SK-N-SH (cell line): ENCODE data around the gene POP5. TPM values are rescaled to one million over a fixed set of nuclear protein-coding genes. Genes with fewer than 3 reads are reported as not detected.

ENCODE experiments used
- CTCF ChIA-PET: fragments of 300-600, 350-600 bp; formaldehyde crosslinking; extraction: SDS; loops from one replicate; lab custom pipeline; 2021; lab: Yijun Ruan, JAX
- POLR2A ChIA-PET: fragments of 350-600 bp; sonication (Branson Sonifier 250); formaldehyde crosslinking; extraction: SDS; loops from one replicate; lab custom pipeline; 2020; ENCODE audit warnings: antibody characterized with exemption, inconsistent platforms; lab: Yijun Ruan, JAX
- DNase-seq: peaks from one replicate; pipeline ENCODE4 v3.0.0; 2012
- H2AFZ ChIP-seq: fragments of 200-600 bp; sonication (generic); 2 replicates; pipeline ENCODE4 v1.8.1; 2016; ENCODE audit warnings: antibody characterized with exemption, mild to moderate bottlenecking, low read depth
- H3F3A ChIP-seq: fragments of 200-600 bp; sonication (generic); replicated peaks from 2 replicates; pipeline ENCODE3; 2016; ENCODE audit warnings: antibody characterized with exemption, mild to moderate bottlenecking; ENCODE audit not compliant: insufficient read depth
- H3K27ac ChIP-seq, 2 experiments: fragments of 200-500 bp in 1 of 2; fragments of 200-600 bp in 1 of 2; sonication (Bioruptor generic) in 1 of 2; sonication (generic), shearing (Covaris generic) in 1 of 2; 2 replicates each; pipeline versions ENCODE4 v1.5.1 to v1.6.1; 2014 to 2016; ENCODE audit warnings: low read depth in 2 of 2, inconsistent platforms in 1 of 2, low read length in 1 of 2, mild to moderate bottlenecking in 1 of 2, mixed read lengths in 1 of 2
- H3K27me3 ChIP-seq: fragments of 200-600 bp; sonication (generic), shearing (Covaris generic); 2 replicates; pipeline ENCODE4 v1.6.1; 2016; ENCODE audit warnings: mixed run types; ENCODE audit not compliant: insufficient read depth
- H3K36me3 ChIP-seq, 2 experiments: fragments of 200-500 bp in 1 of 2; fragments of 200-600 bp in 1 of 2; sonication (Bioruptor generic) in 1 of 2; sonication (generic) in 1 of 2; replicated peaks in 1 of 2; 2 replicates each; pipeline versions ENCODE3 to v1.5.1; 2014 to 2016; ENCODE audit warnings: low read length in 1 of 2, mild to moderate bottlenecking in 1 of 2; ENCODE audit not compliant: insufficient read depth in 2 of 2, control insufficient read depth in 1 of 2
- H3K4me1 ChIP-seq, 2 experiments: fragments of 200-500 bp in 1 of 2; fragments of 200-600 bp in 1 of 2; sonication (Bioruptor generic) in 1 of 2; sonication (generic), shearing (Covaris generic) in 1 of 2; 2 replicates each; pipeline versions ENCODE4 v1.5.1 to v1.6.1; 2014 to 2016; ENCODE audit warnings: low read depth in 1 of 2, low read length in 1 of 2, mixed run types in 1 of 2; ENCODE audit not compliant: insufficient read depth in 2 of 2, control insufficient read depth in 1 of 2
- H3K4me2 ChIP-seq: fragments of 200-600 bp; sonication (generic), shearing (Covaris generic); 2 replicates; pipeline ENCODE4 v1.6.1; 2017; ENCODE audit warnings: mixed run types
- H3K4me3 ChIP-seq, 2 experiments: fragments of 200-500 bp in 1 of 2; fragments of 200-600 bp in 1 of 2; sonication (Bioruptor generic) in 1 of 2; sonication (generic), shearing (Covaris generic) in 1 of 2; 2 replicates each; pipeline versions ENCODE4 v1.5.1 to v1.8.1; 2014 to 2016; ENCODE audit warnings: low read depth in 2 of 2, inconsistent platforms in 1 of 2, low read length in 1 of 2, mild to moderate bottlenecking in 1 of 2, mixed read lengths in 1 of 2, moderate library complexity in 1 of 2
- H3K79me2 ChIP-seq: fragments of 200-600 bp; sonication (generic); 2 replicates; pipeline ENCODE4 v1.8.1; 2017; ENCODE audit warnings: mild to moderate bottlenecking; ENCODE audit not compliant: insufficient read depth
- H3K9ac ChIP-seq: fragments of 200-600 bp; sonication (generic); 2 replicates; pipeline ENCODE4 v1.6.1; 2017; ENCODE audit warnings: mixed run types
- H3K9me2 ChIP-seq: fragments of 200-600 bp; sonication (generic); 2 replicates; pipeline ENCODE4 v1.6.1; 2017; ENCODE audit warnings: mixed run types
- H3K9me3 ChIP-seq: fragments of 200-600 bp; sonication (generic); 2 replicates; pipeline ENCODE4 v1.6.1; 2017; ENCODE audit warnings: mixed run types, mild to moderate bottlenecking, moderate library complexity
- H4K20me1 ChIP-seq: fragments of 200-600 bp; sonication (generic); 2 replicates; pipeline ENCODE4 v1.6.1; 2017; ENCODE audit warnings: mild to moderate bottlenecking, mixed run types; ENCODE audit not compliant: insufficient read depth
- ELF1 ChIP-seq: IDR thresholded peaks from 2 replicates; pipeline ENCODE4 v1.4.0; 2012
- EP300 ChIP-seq, 2 experiments: IDR thresholded peaks; 2 replicates each; pipeline versions ENCODE4 v1.4.0 to v1.6.1; 2012; ENCODE audit warnings: borderline replicate concordance in 1 of 2, low read depth in 1 of 2, low read length in 1 of 2
- EZH2phosphoT487 ChIP-seq: fragments of 200-600 bp; sonication (generic); IDR thresholded peaks from 2 replicates; pipeline ENCODE4 v1.6.1; 2017; ENCODE audit warnings: low read depth, mixed run types, mild to moderate bottlenecking, antibody characterized with exemption, moderate library complexity, borderline replicate concordance
- FOSL2 ChIP-seq: IDR thresholded peaks from 2 replicates; pipeline ENCODE4 v1.4.0; 2012; ENCODE audit warnings: low read depth, mild to moderate bottlenecking, moderate library complexity, borderline replicate concordance
- FOXM1 ChIP-seq: IDR thresholded peaks from 2 replicates; pipeline ENCODE4 v1.4.0; 2012; ENCODE audit warnings: low read depth, mild to moderate bottlenecking
- GABPA ChIP-seq: IDR thresholded peaks from 2 replicates; pipeline ENCODE4 v1.4.0; 2012; ENCODE audit warnings: low read depth, mild to moderate bottlenecking
- GATA2 ChIP-seq: sonication (generic); formaldehyde crosslinking; IDR thresholded peaks from 2 replicates; pipeline ENCODE4 v1.5.0; 2020; ENCODE audit warnings: mild to moderate bottlenecking, missing genetic modification reagents
- IRF3 ChIP-seq: fragments of 150-350 bp; IDR thresholded peaks from 2 replicates; pipeline ENCODE4 v1.6.1; 2016; ENCODE audit warnings: mild to moderate bottlenecking, low read depth, low read length
- JUND ChIP-seq: IDR thresholded peaks from 2 replicates; pipeline ENCODE4 v1.4.0; 2012
- NFIC ChIP-seq: IDR thresholded peaks from 2 replicates; pipeline ENCODE4 v1.4.0; 2012; ENCODE audit warnings: borderline replicate concordance
- POLR2AphosphoS5 ChIP-seq: IDR thresholded peaks from 2 replicates; pipeline ENCODE4 v1.6.1; 2012; ENCODE audit warnings: low read depth, low read length
- RXRA ChIP-seq: IDR thresholded peaks from 2 replicates; pipeline ENCODE4 v1.4.0; 2012; ENCODE audit warnings: low read depth, mild to moderate bottlenecking, borderline replicate concordance
- TAF1 ChIP-seq: IDR thresholded peaks from 2 replicates; pipeline ENCODE4 v1.6.1; 2012; ENCODE audit warnings: low read depth, mild to moderate bottlenecking, low read length, moderate library complexity, borderline replicate concordance
- USF1 ChIP-seq: IDR thresholded peaks from 2 replicates; pipeline ENCODE4 v1.4.0; 2012; ENCODE audit warnings: low read depth, borderline replicate concordance
- YY1 ChIP-seq: IDR thresholded peaks from 2 replicates; pipeline ENCODE4 v1.4.0; 2012; ENCODE audit warnings: low read depth, mild to moderate bottlenecking
- ZBTB33 ChIP-seq: IDR thresholded peaks from 2 replicates; pipeline ENCODE4 v1.4.0; 2012; ENCODE audit warnings: low read depth, borderline replicate concordance
- WGBS: methylation state at CpG from one replicate; pipeline ENCODE4 v1.1.6; 2017; ENCODE audit warnings: low lambda C conversion rate; 5-methylcytosine and 5-hydroxymethylcytosine counted together
- polyA plus RNA-seq, 3 experiments: library from polyadenylated mRNA; depleted of rRNA; stranded (reverse); fragments of >200 nt; gene quantifications; 2 replicates each; pipeline ENCODE4 v1.2.3, GENCODE V29; 2012
- TF ChIP-seq, protein P1 (sequence below): IDR thresholded peaks from 2 replicates; pipeline ENCODE4 v1.6.1; 2012; ENCODE audit warnings: mild to moderate bottlenecking, low read depth, low read length, moderate library complexity

POP5 gene
- polyA plus RNA-seq, 1 of the 3 experiments (the other 2 are of a cell fraction): 129 TPM

- Histone ChIP-seq H3K79me2 (peaks cover 58% of the 10 kb centered on the region), H3K9me2 (no peaks in the 10 kb centered on the region), H3F3A (peaks cover 14% of the 10 kb centered on the region), H4K20me1 (peaks cover 53% of the 10 kb centered on the region), H3K36me3 (peaks cover 0 to 8% of the 10 kb centered on the region in 2 experiments), H3K9me3 (no peaks in the 10 kb centered on the region), H3K27me3 (no peaks in the 10 kb centered on the region), H3K4me1 (peaks cover 21 to 44% of the 10 kb centered on the region in 2 experiments), H3K4me3 (peak overlapping the region; percentile 82 to 99), H2AFZ (peak overlapping the region; percentile 68; the same call in 1 of the 2 replicates), H3K4me2 (peak overlapping the region; percentile 92), H3K27ac (peak overlapping the region; percentile 78), H3K9ac (peak overlapping the region; percentile 91)
- CTCF ChIA-PET: interaction anchor here (1.4 to 1.8 kb wide), 3 partner anchors 9 to 65 kb away, joined by 4 to 5 read pairs (median 4); partner anchors contain the start of genes POP5 and SRSF9
- DNase-seq: peak; percentile 86
- WGBS: 6% methylated on average over 20 of the region's 52 CpGs
- TF ChIP-seq POLR2AphosphoS5 (no peak), JUND (peak; percentile 21; the same call in 1 of the 2 replicates), EP300 (IDR thresholded peaks at IDR 0.05; ENCODE audit: borderline replicate concordance in 1 of 2, low read depth in 1 of 2, low read length in 1 of 2) (no peak), YY1 (peak; percentile 64; the same call in 1 of the 2 replicates), FOXM1 (no peak), FOSL2 (peak; percentile 64; the same call in 1 of the 2 replicates), NFIC (peak; percentile 34; the same call in 1 of the 2 replicates)
- POLR2A ChIA-PET: interaction anchor here (0.8 kb wide), 1 partner anchor 39 kb away, joined by 3 read pairs; the partner anchor contains the start of gene DYNLL1
Measured at GRCh38 chr12:120534703-120535655, 46.2 kb downstream of the POP5 start.

DNA sequence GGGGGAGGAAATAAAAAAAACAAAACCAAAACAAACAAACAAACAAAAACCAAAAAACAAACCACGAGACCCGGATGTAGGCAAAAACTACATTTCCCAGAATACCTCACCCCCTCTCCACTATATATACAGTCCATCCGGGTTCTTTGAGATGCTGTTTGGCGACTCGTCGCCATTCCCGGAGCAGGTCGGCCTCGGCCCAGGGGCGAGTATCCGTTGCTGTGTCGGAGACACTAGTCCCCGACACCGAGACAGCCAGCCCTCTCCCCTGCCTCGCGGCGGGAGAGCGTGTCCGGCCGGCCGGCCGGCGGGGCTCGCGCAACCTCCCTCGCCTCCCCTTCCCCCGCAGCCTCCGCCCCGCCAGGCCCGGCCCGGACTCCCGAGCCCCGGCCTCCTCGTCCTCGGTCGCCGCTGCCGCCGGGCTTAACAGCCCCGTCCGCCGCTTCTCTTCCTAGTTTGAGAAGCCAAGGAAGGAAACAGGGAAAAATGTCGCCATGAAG is 46.9 kb downstream of the POP5 start, which contains the start of gene RNF10:
Gene RNF10 (plus strand): TSS at position 154 of the 500 bp plus-strand sequence. CDS start 456 bp downstream, outside the sequence.
- Histone ChIP-seq H3K36me3 (peaks cover 0 to 8% of the 10 kb centered on the region in 2 experiments), H2AFZ (peak within 1 kb of the TSS; percentile 68), H3K27me3 (no peaks in the 10 kb centered on the region), H3K9me3 (no peaks in the 10 kb centered on the region), H3K27ac (peak within 1 kb of the TSS; percentile 78), H3K9me2 (no peaks in the 10 kb centered on the region), H3K9ac (peak within 1 kb of the TSS; percentile 91), H3K4me2 (peak within 1 kb of the TSS; percentile 92), H3K79me2 (peaks cover 51% of the 10 kb centered on the region), H3K4me3 (peak within 1 kb of the TSS; percentile 82 to 99), H3F3A (peaks cover 14% of the 10 kb centered on the region), H3K4me1 (peaks cover 25 to 36% of the 10 kb centered on the region in 2 experiments), H4K20me1 (peaks cover 45% of the 10 kb centered on the region)
- ChIA-PET POLR2A (no interaction called here), CTCF (interaction anchor here (1.4 to 1.8 kb wide), 3 partner anchors 9 to 64 kb away, joined by 4 to 5 read pairs (median 4); partner anchors contain the start of genes POP5 and SRSF9)
- WGBS: under 1% methylated on average over 20 of the region's 43 CpGs
- peak; percentile 95 for DNase-seq
- TF ChIP-seq GATA2 (CRISPR knock-in tag) (no peak), ZBTB33 (no peak), RXRA (no peak), IRF3 (no peak), USF1 (no peak), ELF1 (peak; percentile 79), GABPA (peak; percentile 27; the same call in 1 of the 2 replicates), TAF1 (peak; percentile 71; the same call in 1 of the 2 replicates), EZH2phosphoT487 (no peak), YY1 (peak; percentile 76; the same call in 1 of the 2 replicates)
- TF ChIP-seq, protein P1, sequence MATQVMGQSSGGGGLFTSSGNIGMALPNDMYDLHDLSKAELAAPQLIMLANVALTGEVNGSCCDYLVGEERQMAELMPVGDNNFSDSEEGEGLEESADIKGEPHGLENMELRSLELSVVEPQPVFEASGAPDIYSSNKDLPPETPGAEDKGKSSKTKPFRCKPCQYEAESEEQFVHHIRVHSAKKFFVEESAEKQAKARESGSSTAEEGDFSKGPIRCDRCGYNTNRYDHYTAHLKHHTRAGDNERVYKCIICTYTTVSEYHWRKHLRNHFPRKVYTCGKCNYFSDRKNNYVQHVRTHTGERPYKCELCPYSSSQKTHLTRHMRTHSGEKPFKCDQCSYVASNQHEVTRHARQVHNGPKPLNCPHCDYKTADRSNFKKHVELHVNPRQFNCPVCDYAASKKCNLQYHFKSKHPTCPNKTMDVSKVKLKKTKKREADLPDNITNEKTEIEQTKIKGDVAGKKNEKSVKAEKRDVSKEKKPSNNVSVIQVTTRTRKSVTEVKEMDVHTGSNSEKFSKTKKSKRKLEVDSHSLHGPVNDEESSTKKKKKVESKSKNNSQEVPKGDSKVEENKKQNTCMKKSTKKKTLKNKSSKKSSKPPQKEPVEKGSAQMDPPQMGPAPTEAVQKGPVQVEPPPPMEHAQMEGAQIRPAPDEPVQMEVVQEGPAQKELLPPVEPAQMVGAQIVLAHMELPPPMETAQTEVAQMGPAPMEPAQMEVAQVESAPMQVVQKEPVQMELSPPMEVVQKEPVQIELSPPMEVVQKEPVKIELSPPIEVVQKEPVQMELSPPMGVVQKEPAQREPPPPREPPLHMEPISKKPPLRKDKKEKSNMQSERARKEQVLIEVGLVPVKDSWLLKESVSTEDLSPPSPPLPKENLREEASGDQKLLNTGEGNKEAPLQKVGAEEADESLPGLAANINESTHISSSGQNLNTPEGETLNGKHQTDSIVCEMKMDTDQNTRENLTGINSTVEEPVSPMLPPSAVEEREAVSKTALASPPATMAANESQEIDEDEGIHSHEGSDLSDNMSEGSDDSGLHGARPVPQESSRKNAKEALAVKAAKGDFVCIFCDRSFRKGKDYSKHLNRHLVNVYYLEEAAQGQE: no peak
